GM23338 (cell line): ENCODE measurements around the gene AKT2. TPM values are rescaled to one million over a fixed set of nuclear protein-coding genes. Genes with fewer than 3 reads are reported as not detected.

Experiments
- ATAC-seq: fragments of 200-7000 bp; cut with Tn5 transposase; 3 replicates; pipeline ENCODE4 v1.9.1; 2020
- DNase-seq: peaks from one replicate; pipeline ENCODE4 v3.0.0-alpha.2; 2015; ENCODE audit warnings: low spot score
- H2AFZ ChIP-seq: fragments of 200-600 bp; sonication (generic); 2 replicates; pipeline ENCODE4 v1.8.0; 2016; ENCODE audit warnings: antibody characterized with exemption, mild to moderate bottlenecking, moderate library complexity
- H3F3A ChIP-seq: fragments of 200-600 bp; sonication (generic); replicated peaks from 2 replicates; pipeline ENCODE4 v1.8.0; 2017; ENCODE audit warnings: antibody characterized with exemption, mixed run types, low read depth
- H3K27ac ChIP-seq: fragments of 200-600 bp; sonication (generic); 2 replicates; pipeline ENCODE4 v1.6.1; 2016; ENCODE audit warnings: low read depth
- H3K27me3 ChIP-seq: fragments of 200-600 bp; sonication (generic); 2 replicates; pipeline ENCODE4 v1.8.0; 2016; ENCODE audit warnings: mild to moderate bottlenecking, mixed run types, moderate library complexity; ENCODE audit not compliant: insufficient read depth
- H3K36me3 ChIP-seq: fragments of 200-600 bp; sonication (generic); 2 replicates; pipeline ENCODE4 v1.8.0; 2016; ENCODE audit warnings: mild to moderate bottlenecking; ENCODE audit not compliant: insufficient read depth
- H3K4me1 ChIP-seq: fragments of 200-600 bp; sonication (generic); 2 replicates; pipeline ENCODE4 v1.8.0; 2016; ENCODE audit warnings: mild to moderate bottlenecking, moderate library complexity; ENCODE audit not compliant: insufficient read depth
- H3K4me2 ChIP-seq: fragments of 200-600 bp; sonication (generic); 2 replicates; pipeline ENCODE4 v1.7.1; 2017; ENCODE audit warnings: mixed run types
- H3K4me3 ChIP-seq: fragments of 200-600 bp; sonication (generic); 2 replicates; pipeline ENCODE4 v1.6.1; 2016; ENCODE audit warnings: mixed run types
- H3K79me2 ChIP-seq: fragments of 200-600 bp; sonication (generic); replicated peaks from 2 replicates; pipeline ENCODE4 v1.8.0; 2017; ENCODE audit warnings: mild to moderate bottlenecking; ENCODE audit not compliant: insufficient read depth
- H3K9me2 ChIP-seq: fragments of 200-600 bp; sonication (generic); 2 replicates; pipeline ENCODE4 v1.8.0; 2017; ENCODE audit not compliant: insufficient read depth
- H4K20me1 ChIP-seq: fragments of 200-600 bp; sonication (generic); replicated peaks from 2 replicates; pipeline ENCODE4 v1.8.0; 2017; ENCODE audit warnings: mild to moderate bottlenecking; ENCODE audit not compliant: insufficient read depth
- H3K27ac Mint-ChIP-seq: 2 replicates; pipeline ENCODE4 v1.8.0; 2020; ENCODE audit warnings: inconsistent platforms, mild to moderate bottlenecking, moderate library complexity, mixed read lengths
- H3K27me3 Mint-ChIP-seq: 3 replicates; pipeline ENCODE4 v1.8.0; 2022; ENCODE audit warnings: low read depth, mild to moderate bottlenecking, moderate library complexity, mixed read lengths, inconsistent platforms; ENCODE audit not compliant: insufficient read depth, poor library complexity
- H3K36me3 Mint-ChIP-seq: 3 replicates; pipeline ENCODE4 v1.8.0; 2021; ENCODE audit warnings: low read depth, mild to moderate bottlenecking, inconsistent platforms, moderate library complexity, mixed read lengths
- H3K4me1 Mint-ChIP-seq: 3 replicates; pipeline ENCODE4 v1.8.0; 2020; ENCODE audit warnings: mild to moderate bottlenecking, inconsistent platforms, mixed read lengths
- H3K4me3 Mint-ChIP-seq: 3 replicates; pipeline ENCODE4 v1.8.0; 2021; ENCODE audit warnings: moderate library complexity, mild to moderate bottlenecking, inconsistent platforms, mixed read lengths
- H3K9me3 Mint-ChIP-seq: 3 replicates; pipeline ENCODE4 v1.8.0; 2020; ENCODE audit warnings: moderate library complexity, mild to moderate bottlenecking, inconsistent platforms, mixed read lengths
- CREB1 ChIP-seq: fragments of 250-450 bp; sonication (Bioruptor Pico); IDR thresholded peaks from 2 replicates; pipeline ENCODE4 v1.5.0; 2020; ENCODE audit warnings: low read depth, mild to moderate bottlenecking, moderate library complexity
- ETS1 ChIP-seq: IDR thresholded peaks from 2 replicates; pipeline ENCODE4 v1.6.1; 2016; ENCODE audit warnings: antibody characterized with exemption
- EZH2phosphoT487 ChIP-seq: fragments of 200-600 bp; sonication (generic); IDR thresholded peaks from one replicate; pipeline ENCODE4 v1.8.1; 2018; ENCODE audit warnings: antibody characterized with exemption; ENCODE audit not compliant: unreplicated experiment
- NANOG ChIP-seq: IDR thresholded peaks from 2 replicates; pipeline ENCODE4 v1.6.1; 2016; ENCODE audit warnings: antibody characterized with exemption, borderline replicate concordance
- POLR2AphosphoS5 ChIP-seq: IDR thresholded peaks from 2 replicates; pipeline ENCODE4 v1.6.1; 2016; ENCODE audit warnings: antibody characterized with exemption, low read depth
- STAT1 ChIP-seq: IDR thresholded peaks from one replicate; pipeline ENCODE4 v1.6.1; 2016; ENCODE audit warnings: antibody characterized with exemption; ENCODE audit not compliant: unreplicated experiment
- ZNF114 ChIP-seq: fragments of 250-450 bp; sonication (Bioruptor Pico); IDR thresholded peaks from 2 replicates; pipeline ENCODE4 v1.5.0; 2020; ENCODE audit warnings: mild to moderate bottlenecking, moderate library complexity
- ZNF331 ChIP-seq: fragments of 250-450 bp; sonication (Bioruptor Pico); IDR thresholded peaks from 2 replicates; pipeline ENCODE4 v1.5.0; 2020; ENCODE audit warnings: low read depth, mild to moderate bottlenecking, moderate library complexity
- polyA plus RNA-seq: library from polyadenylated mRNA; unstranded; fragments of >200 nt; fragmentation: Nextera tagmentation; extraction: Ambion mirVana; gene quantifications from 2 replicates; pipeline ENCODE4 v1.2.1, GENCODE V29; 2016
- total RNA-seq: library from RNA; depleted of rRNA; stranded (reverse); fragments of >200 nt; shearing (Covaris generic); gene quantifications from 2 replicates; pipeline ENCODE4 v1.2.3, GENCODE V29; 2014
- TF ChIP-seq, protein P1 (sequence below): IDR thresholded peaks from one replicate; pipeline ENCODE4 v1.6.1; 2018; ENCODE audit warnings: antibody characterized with exemption; ENCODE audit not compliant: unreplicated experiment
- TF ChIP-seq, protein P2 (sequence below): fragments of 250-450 bp; sonication (Bioruptor Pico); IDR thresholded peaks from 2 replicates; pipeline ENCODE4 v1.5.0; 2020; ENCODE audit warnings: mild to moderate bottlenecking, moderate library complexity
- TF ChIP-seq, protein P3 (sequence below), 2 experiments: fragments of 200-600 bp in 1 of 2; sonication (generic) in 1 of 2; conservative IDR thresholded peaks; 2 replicates each; pipeline versions ENCODE4 v1.5.1 to v1.6.1; 2016 to 2017; ENCODE audit warnings: antibody characterized with exemption in 2 of 2, low read depth in 2 of 2, mild to moderate bottlenecking in 2 of 2, moderate library complexity in 1 of 2

AKT2 gene
- total and polyA plus RNA-seq, 2 experiments from 2014 or later = 17.6 to 123 TPM

- ATAC-seq (no peak), DNase-seq (no peak)
- Histone ChIP-seq H3K27me3 (no peaks in the 10 kb centered on the region), H3K4me3 (no peak overlapping the region), H3F3A (no peaks in the 10 kb centered on the region), H3K79me2 (no peaks in the 10 kb centered on the region), H3K27ac (no peak overlapping the region), H4K20me1 (peaks cover 6% of the 10 kb centered on the region; the same call in 1 of the 2 replicates), H3K36me3 (no peaks in the 10 kb centered on the region; the same call in 1 of the 2 replicates), H2AFZ (no peak overlapping the region), H3K4me1 (no peaks in the 10 kb centered on the region), H3K4me2 (no peak overlapping the region), H3K9me2 (no peaks in the 10 kb centered on the region)
- Mint-ChIP-seq H3K4me3 (no peak overlapping the region), H3K9me3 (no peaks in the 10 kb centered on the region), H3K27me3 (peaks cover 4% of the 10 kb centered on the region), H3K4me1 (peaks cover 7% of the 10 kb centered on the region), H3K27ac (no peak overlapping the region), H3K36me3 (peaks cover 16% of the 10 kb centered on the region)
- TF ChIP-seq, protein P1, sequence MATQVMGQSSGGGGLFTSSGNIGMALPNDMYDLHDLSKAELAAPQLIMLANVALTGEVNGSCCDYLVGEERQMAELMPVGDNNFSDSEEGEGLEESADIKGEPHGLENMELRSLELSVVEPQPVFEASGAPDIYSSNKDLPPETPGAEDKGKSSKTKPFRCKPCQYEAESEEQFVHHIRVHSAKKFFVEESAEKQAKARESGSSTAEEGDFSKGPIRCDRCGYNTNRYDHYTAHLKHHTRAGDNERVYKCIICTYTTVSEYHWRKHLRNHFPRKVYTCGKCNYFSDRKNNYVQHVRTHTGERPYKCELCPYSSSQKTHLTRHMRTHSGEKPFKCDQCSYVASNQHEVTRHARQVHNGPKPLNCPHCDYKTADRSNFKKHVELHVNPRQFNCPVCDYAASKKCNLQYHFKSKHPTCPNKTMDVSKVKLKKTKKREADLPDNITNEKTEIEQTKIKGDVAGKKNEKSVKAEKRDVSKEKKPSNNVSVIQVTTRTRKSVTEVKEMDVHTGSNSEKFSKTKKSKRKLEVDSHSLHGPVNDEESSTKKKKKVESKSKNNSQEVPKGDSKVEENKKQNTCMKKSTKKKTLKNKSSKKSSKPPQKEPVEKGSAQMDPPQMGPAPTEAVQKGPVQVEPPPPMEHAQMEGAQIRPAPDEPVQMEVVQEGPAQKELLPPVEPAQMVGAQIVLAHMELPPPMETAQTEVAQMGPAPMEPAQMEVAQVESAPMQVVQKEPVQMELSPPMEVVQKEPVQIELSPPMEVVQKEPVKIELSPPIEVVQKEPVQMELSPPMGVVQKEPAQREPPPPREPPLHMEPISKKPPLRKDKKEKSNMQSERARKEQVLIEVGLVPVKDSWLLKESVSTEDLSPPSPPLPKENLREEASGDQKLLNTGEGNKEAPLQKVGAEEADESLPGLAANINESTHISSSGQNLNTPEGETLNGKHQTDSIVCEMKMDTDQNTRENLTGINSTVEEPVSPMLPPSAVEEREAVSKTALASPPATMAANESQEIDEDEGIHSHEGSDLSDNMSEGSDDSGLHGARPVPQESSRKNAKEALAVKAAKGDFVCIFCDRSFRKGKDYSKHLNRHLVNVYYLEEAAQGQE = no peak
- TF ChIP-seq, protein P2, sequence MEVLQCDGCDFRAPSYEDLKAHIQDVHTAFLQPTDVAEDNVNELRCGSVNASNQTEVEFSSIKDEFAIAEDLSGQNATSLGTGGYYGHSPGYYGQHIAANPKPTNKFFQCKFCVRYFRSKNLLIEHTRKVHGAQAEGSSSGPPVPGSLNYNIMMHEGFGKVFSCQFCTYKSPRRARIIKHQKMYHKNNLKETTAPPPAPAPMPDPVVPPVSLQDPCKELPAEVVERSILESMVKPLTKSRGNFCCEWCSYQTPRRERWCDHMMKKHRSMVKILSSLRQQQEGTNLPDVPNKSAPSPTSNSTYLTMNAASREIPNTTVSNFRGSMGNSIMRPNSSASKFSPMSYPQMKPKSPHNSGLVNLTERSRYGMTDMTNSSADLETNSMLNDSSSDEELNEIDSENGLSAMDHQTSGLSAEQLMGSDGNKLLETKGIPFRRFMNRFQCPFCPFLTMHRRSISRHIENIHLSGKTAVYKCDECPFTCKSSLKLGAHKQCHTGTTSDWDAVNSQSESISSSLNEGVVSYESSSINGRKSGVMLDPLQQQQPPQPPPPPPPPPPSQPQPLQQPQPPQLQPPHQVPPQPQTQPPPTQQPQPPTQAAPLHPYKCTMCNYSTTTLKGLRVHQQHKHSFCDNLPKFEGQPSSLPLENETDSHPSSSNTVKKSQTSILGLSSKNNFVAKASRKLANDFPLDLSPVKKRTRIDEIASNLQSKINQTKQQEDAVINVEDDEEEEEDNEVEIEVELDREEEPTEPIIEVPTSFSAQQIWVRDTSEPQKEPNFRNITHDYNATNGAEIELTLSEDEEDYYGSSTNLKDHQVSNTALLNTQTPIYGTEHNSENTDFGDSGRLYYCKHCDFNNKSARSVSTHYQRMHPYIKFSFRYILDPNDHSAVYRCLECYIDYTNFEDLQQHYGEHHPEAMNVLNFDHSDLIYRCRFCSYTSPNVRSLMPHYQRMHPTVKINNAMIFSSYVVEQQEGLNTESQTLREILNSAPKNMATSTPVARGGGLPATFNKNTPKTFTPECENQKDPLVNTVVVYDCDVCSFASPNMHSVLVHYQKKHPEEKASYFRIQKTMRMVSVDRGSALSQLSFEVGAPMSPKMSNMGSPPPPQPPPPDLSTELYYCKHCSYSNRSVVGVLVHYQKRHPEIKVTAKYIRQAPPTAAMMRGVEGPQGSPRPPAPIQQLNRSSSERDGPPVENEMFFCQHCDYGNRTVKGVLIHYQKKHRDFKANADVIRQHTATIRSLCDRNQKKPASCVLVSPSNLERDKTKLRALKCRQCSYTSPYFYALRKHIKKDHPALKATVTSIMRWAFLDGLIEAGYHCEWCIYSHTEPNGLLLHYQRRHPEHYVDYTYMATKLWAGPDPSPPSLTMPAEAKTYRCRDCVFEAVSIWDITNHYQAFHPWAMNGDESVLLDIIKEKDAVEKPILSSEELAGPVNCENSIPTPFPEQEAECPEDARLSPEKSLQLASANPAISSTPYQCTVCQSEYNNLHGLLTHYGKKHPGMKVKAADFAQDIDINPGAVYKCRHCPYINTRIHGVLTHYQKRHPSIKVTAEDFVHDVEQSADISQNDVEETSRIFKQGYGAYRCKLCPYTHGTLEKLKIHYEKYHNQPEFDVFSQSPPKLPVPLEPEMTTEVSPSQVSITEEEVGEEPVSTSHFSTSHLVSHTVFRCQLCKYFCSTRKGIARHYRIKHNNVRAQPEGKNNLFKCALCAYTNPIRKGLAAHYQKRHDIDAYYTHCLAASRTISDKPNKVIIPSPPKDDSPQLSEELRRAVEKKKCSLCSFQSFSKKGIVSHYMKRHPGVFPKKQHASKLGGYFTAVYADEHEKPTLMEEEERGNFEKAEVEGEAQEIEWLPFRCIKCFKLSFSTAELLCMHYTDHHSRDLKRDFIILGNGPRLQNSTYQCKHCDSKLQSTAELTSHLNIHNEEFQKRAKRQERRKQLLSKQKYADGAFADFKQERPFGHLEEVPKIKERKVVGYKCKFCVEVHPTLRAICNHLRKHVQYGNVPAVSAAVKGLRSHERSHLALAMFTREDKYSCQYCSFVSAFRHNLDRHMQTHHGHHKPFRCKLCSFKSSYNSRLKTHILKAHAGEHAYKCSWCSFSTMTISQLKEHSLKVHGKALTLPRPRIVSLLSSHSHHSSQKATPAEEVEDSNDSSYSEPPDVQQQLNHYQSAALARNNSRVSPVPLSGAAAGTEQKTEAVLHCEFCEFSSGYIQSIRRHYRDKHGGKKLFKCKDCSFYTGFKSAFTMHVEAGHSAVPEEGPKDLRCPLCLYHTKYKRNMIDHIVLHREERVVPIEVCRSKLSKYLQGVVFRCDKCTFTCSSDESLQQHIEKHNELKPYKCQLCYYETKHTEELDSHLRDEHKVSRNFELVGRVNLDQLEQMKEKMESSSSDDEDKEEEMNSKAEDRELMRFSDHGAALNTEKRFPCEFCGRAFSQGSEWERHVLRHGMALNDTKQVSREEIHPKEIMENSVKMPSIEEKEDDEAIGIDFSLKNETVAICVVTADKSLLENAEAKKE (CRISPR knock-in tag) = no peak
- no peak for TF ChIP-seq STAT1
- TF ChIP-seq, protein P3, sequence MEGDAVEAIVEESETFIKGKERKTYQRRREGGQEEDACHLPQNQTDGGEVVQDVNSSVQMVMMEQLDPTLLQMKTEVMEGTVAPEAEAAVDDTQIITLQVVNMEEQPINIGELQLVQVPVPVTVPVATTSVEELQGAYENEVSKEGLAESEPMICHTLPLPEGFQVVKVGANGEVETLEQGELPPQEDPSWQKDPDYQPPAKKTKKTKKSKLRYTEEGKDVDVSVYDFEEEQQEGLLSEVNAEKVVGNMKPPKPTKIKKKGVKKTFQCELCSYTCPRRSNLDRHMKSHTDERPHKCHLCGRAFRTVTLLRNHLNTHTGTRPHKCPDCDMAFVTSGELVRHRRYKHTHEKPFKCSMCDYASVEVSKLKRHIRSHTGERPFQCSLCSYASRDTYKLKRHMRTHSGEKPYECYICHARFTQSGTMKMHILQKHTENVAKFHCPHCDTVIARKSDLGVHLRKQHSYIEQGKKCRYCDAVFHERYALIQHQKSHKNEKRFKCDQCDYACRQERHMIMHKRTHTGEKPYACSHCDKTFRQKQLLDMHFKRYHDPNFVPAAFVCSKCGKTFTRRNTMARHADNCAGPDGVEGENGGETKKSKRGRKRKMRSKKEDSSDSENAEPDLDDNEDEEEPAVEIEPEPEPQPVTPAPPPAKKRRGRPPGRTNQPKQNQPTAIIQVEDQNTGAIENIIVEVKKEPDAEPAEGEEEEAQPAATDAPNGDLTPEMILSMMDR (conservative IDR thresholded peaks at IDR 0.05; ENCODE audit: low read depth in 2 of 2) = no peak
- TF ChIP-seq CREB1 (CRISPR knock-in tag) = no peak
- no peak for TF ChIP-seq EZH2phosphoT487
- no peak for TF ChIP-seq ZNF331 (CRISPR knock-in tag)
- TF ChIP-seq ZNF114 (CRISPR knock-in tag) = no peak
- no peak for TF ChIP-seq ETS1
- no peak for TF ChIP-seq POLR2AphosphoS5
- TF ChIP-seq NANOG = no peak
Observed at GRCh38 chr19:40242480-40242879, 42.7 kb downstream of the AKT2 start.
